H9 (cell line): ENCODE results near the gene ANKRD65. TPM values are rescaled to one million over a fixed set of nuclear protein-coding genes. Genes with fewer than 3 reads are reported as not detected.
"Not testable (repeated sequence)": the region's sequence is repeated elsewhere in the genome, so short reads cannot be mapped to it uniquely, and the experiment has no call there.

Experiments used
- DNase-seq: peaks from one replicate; pipeline ENCODE4 v3.0.0-alpha.2; 2017
- H2AFZ ChIP-seq: one replicate; pipeline ENCODE4 v1.6.1; 2013; ENCODE audit warnings: mild to moderate bottlenecking, low read length, control low read depth, moderate library complexity
- H2AK5ac ChIP-seq: 2 replicates; pipeline ENCODE4 v1.6.1; 2013; ENCODE audit warnings: low read length, control low read depth, mixed read lengths; ENCODE audit not compliant: insufficient read length
- H2BK120ac ChIP-seq: one replicate; pipeline ENCODE4 v1.6.1; 2013; ENCODE audit warnings: low read depth, mild to moderate bottlenecking, low read length, control low read depth, inconsistent platforms; ENCODE audit not compliant: poor library complexity, severe bottlenecking
- H2BK12ac ChIP-seq: 2 replicates; pipeline ENCODE4 v1.6.1; 2013; ENCODE audit warnings: low read length, control low read depth, mixed read lengths, low read depth; ENCODE audit not compliant: insufficient read length
- H2BK15ac ChIP-seq: 2 replicates; pipeline ENCODE4 v1.6.1; 2013; ENCODE audit warnings: low read depth, low read length, control low read depth
- H2BK20ac ChIP-seq: one replicate; pipeline ENCODE4 v1.6.1; 2013; ENCODE audit warnings: low read depth, mild to moderate bottlenecking, low read length, control low read depth, inconsistent platforms; ENCODE audit not compliant: poor library complexity, severe bottlenecking
- H2BK5ac ChIP-seq: 2 replicates; pipeline ENCODE4 v1.6.1; 2013; ENCODE audit warnings: low read length, control low read depth, mixed read lengths; ENCODE audit not compliant: insufficient read length
- H3K14ac ChIP-seq: 2 replicates; pipeline ENCODE4 v1.6.1; 2013; ENCODE audit warnings: low read length, control low read depth; ENCODE audit not compliant: insufficient read depth
- H3K18ac ChIP-seq: 2 replicates; pipeline ENCODE4 v1.6.1; 2013; ENCODE audit warnings: low read depth, mild to moderate bottlenecking, mixed read lengths, low read length, control low read depth; ENCODE audit not compliant: insufficient read length
- H3K23ac ChIP-seq: 2 replicates; pipeline ENCODE4 v1.6.1; 2013; ENCODE audit warnings: low read length, control low read depth, mixed read lengths, low read depth; ENCODE audit not compliant: insufficient read length
- H3K23me2 ChIP-seq: 2 replicates; pipeline ENCODE4 v1.6.1; 2013; ENCODE audit warnings: low read depth, mild to moderate bottlenecking, mixed read lengths, low read length, control low read depth; ENCODE audit not compliant: insufficient read length, poor library complexity, severe bottlenecking
- H3K27ac ChIP-seq: 2 replicates; pipeline ENCODE4 v1.5.1; 2013; ENCODE audit warnings: low read length, control low read depth, mixed read lengths, low read depth; ENCODE audit not compliant: insufficient read length
- H3K27me3 ChIP-seq: 2 replicates; pipeline ENCODE4 v1.6.1; 2013; ENCODE audit warnings: low read length, control low read depth, inconsistent platforms; ENCODE audit not compliant: insufficient read depth
- H3K4ac ChIP-seq: 2 replicates; pipeline ENCODE4 v1.6.1; 2013; ENCODE audit warnings: low read depth, mild to moderate bottlenecking, control low read depth, inconsistent platforms, low read length, moderate library complexity
- H3K4me1 ChIP-seq: 2 replicates; pipeline ENCODE4 v1.6.1; 2013; ENCODE audit warnings: low read length, control low read depth, inconsistent platforms; ENCODE audit not compliant: insufficient read depth
- H3K4me2 ChIP-seq: 2 replicates; pipeline ENCODE4 v1.6.1; 2013; ENCODE audit warnings: low read length, control low read depth, mixed read lengths; ENCODE audit not compliant: insufficient read length, insufficient read depth
- H3K56ac ChIP-seq: 2 replicates; pipeline ENCODE4 v1.6.1; 2013; ENCODE audit warnings: low read depth, mild to moderate bottlenecking, mixed read lengths, low read length, control low read depth; ENCODE audit not compliant: insufficient read length
- H3K79me1 ChIP-seq: 2 replicates; pipeline ENCODE4 v1.6.1; 2013; ENCODE audit warnings: low read depth, mild to moderate bottlenecking, moderate library complexity, low read length, control low read depth, inconsistent platforms; ENCODE audit not compliant: insufficient read depth, poor library complexity, severe bottlenecking
- H3K79me2 ChIP-seq: 2 replicates; pipeline ENCODE4 v1.6.1; 2013; ENCODE audit warnings: low read length, control low read depth, inconsistent platforms; ENCODE audit not compliant: insufficient read depth
- H3K9ac ChIP-seq: 2 replicates; pipeline ENCODE4 v1.6.1; 2013; ENCODE audit warnings: low read length, control low read depth, mixed read lengths; ENCODE audit not compliant: insufficient read length; ENCODE audit errors: extremely low read depth
- H3K9me3 ChIP-seq: one replicate; pipeline ENCODE4 v1.6.1; 2013; ENCODE audit warnings: low read depth, low read length, inconsistent platforms; ENCODE audit not compliant: control insufficient read depth
- H3T11ph ChIP-seq: one replicate; pipeline ENCODE4 v1.6.1; 2013; ENCODE audit warnings: mild to moderate bottlenecking, low read length, control low read depth, inconsistent platforms
- H4K20me1 ChIP-seq: one replicate; pipeline ENCODE4 v1.6.1; 2013; ENCODE audit not compliant: control insufficient read depth, insufficient read length, insufficient read depth
- H4K5ac ChIP-seq: 2 replicates; pipeline ENCODE4 v1.6.1; 2013; ENCODE audit warnings: low read depth, mild to moderate bottlenecking, mixed read lengths, low read length, control low read depth; ENCODE audit not compliant: insufficient read length
- H4K8ac ChIP-seq: replicated peaks from 2 replicates; pipeline ENCODE4 v1.6.1; 2013; ENCODE audit warnings: low read length, control low read depth, mixed read lengths, low read depth; ENCODE audit not compliant: insufficient read length
- H4K91ac ChIP-seq: 2 replicates; pipeline ENCODE4 v1.6.1; 2013; ENCODE audit warnings: low read depth, mild to moderate bottlenecking, moderate library complexity, mixed read lengths, low read length, control low read depth; ENCODE audit not compliant: insufficient read length
- H3K27ac Mint-ChIP-seq, 3 experiments: 2 replicates in 2 of 3; 3 replicates in 1 of 3; pipeline ENCODE4 v1.8.0; 2020 to 2021; ENCODE audit warnings: mixed read lengths in 3 of 3, mild to moderate bottlenecking in 1 of 3, moderate library complexity in 1 of 3
- H3K27me3 Mint-ChIP-seq: 2 replicates; pipeline ENCODE4 v1.8.0; 2021; ENCODE audit warnings: low read depth, mild to moderate bottlenecking, moderate library complexity, mixed read lengths
- H3K36me3 Mint-ChIP-seq, 3 experiments: 2 replicates in 2 of 3; 3 replicates in 1 of 3; pipeline ENCODE4 v1.8.0; 2020 to 2021; ENCODE audit warnings: low read depth in 3 of 3, mixed read lengths in 3 of 3; ENCODE audit not compliant: insufficient read depth in 1 of 3
- H3K4me1 Mint-ChIP-seq, 2 experiments: 2 replicates each; pipeline ENCODE4 v1.8.0; 2020; ENCODE audit warnings: mixed read lengths in 2 of 2
- H3K4me3 Mint-ChIP-seq, 2 experiments: 2 replicates in 1 of 2; 3 replicates in 1 of 2; pipeline ENCODE4 v1.8.0; 2020 to 2021; ENCODE audit warnings: mild to moderate bottlenecking in 2 of 2, mixed read lengths in 2 of 2, moderate library complexity in 1 of 2
- H3K9me3 Mint-ChIP-seq, 2 experiments: 2 replicates in 1 of 2; 3 replicates in 1 of 2; pipeline ENCODE4 v1.8.0; 2020; ENCODE audit warnings: mild to moderate bottlenecking in 2 of 2, mixed read lengths in 2 of 2, moderate library complexity in 1 of 2
- CTCF ChIP-seq: fragments of 200-600 bp; sonication (generic); conservative IDR thresholded peaks from 3 replicates; pipeline ENCODE4 v1.8.0; 2021; ENCODE audit warnings: antibody characterized with exemption, mild to moderate bottlenecking
- WGBS: extraction: QIAGEN DNeasy Blood & Tissue Kit; methylation state at CpG from one replicate; pipeline ENCODE4 v1.1.7; 2013; ENCODE audit warnings: missing lambda C conversion rate, low lambda C conversion rate, mixed read lengths; ENCODE audit not compliant: insufficient read length; ENCODE audit errors: extremely low coverage; 5-methylcytosine and 5-hydroxymethylcytosine counted together
- total RNA-seq: library from RNA; stranded (reverse); gene quantifications from 2 replicates; pipeline ENCODE4 v1.2.1, GENCODE V29; 2021

ANKRD65 gene
- total RNA-seq, 1 experiment from 2014 or later = 3.1 TPM

DNA sequence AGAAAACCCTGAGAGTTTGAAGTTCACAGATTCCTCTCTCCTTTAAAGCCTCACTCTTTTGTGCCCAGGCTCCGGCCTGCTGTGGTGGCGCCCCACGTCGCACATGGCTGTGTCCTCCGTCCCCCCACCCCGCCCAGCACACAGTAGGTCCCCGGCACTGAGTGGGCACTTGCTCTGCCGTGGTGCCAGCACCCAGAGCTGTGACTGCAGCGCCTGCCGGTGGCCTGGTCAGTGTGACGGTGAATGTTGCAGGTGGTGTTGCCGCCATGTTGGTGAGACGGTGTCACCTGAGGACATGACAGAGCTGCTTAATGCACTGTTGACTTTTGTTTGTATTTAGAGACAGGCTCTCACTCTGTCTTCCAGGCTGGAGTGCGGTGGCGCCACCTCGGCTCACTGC lies 31.8 kb upstream of the ANKRD65 start:
- no peak overlapping the region for H3K18ac ChIP-seq
- H3K4me1 Mint-ChIP-seq = no peaks in the 10 kb centered on the region
- no CpG with 5 or more reads among the region's 16 CpGs for WGBS
- no peak overlapping the region for H2BK12ac ChIP-seq
- no peaks in the 10 kb centered on the region for H3K27me3 ChIP-seq
- H3K9me3 ChIP-seq = no peaks in the 10 kb centered on the region
- no peak for TF ChIP-seq CTCF
- no peaks in the 10 kb centered on the region for H3K79me2 ChIP-seq
- no peak overlapping the region for H4K8ac ChIP-seq
- no peak overlapping the region for H3K4me3 Mint-ChIP-seq
- H3K14ac ChIP-seq = no peak overlapping the region
- H3K27ac ChIP-seq = no peak overlapping the region
- no peaks in the 10 kb centered on the region for H3K23me2 ChIP-seq
- H3K4me2 ChIP-seq = no peak overlapping the region
- H2BK120ac ChIP-seq = no peak overlapping the region
- H3K9ac ChIP-seq = no peak overlapping the region
- no peak overlapping the region for H4K5ac ChIP-seq
- no peak for DNase-seq
- H4K20me1 ChIP-seq = no peaks in the 10 kb centered on the region
- H3K4ac ChIP-seq = no peak overlapping the region
- H3K27me3 Mint-ChIP-seq = peaks cover 6% of the 10 kb centered on the region
- no peak overlapping the region for H4K91ac ChIP-seq
- no peak overlapping the region for H2AFZ ChIP-seq
- H3T11ph ChIP-seq = no peak overlapping the region
- no peak overlapping the region for H2AK5ac ChIP-seq
- no peaks in the 10 kb centered on the region for H3K79me1 ChIP-seq
- no peaks in the 10 kb centered on the region for H3K9me3 Mint-ChIP-seq
- H2BK5ac ChIP-seq = no peak overlapping the region
- no peak overlapping the region for H2BK15ac ChIP-seq
- no peak overlapping the region for H3K56ac ChIP-seq
- H3K27ac Mint-ChIP-seq = no peak overlapping the region; a peak in 1 of 7 replicates
- H2BK20ac ChIP-seq = no peak overlapping the region
- no peaks in the 10 kb centered on the region for H3K36me3 Mint-ChIP-seq
- H3K4me1 ChIP-seq = no peaks in the 10 kb centered on the region
- H3K23ac ChIP-seq = no peak overlapping the region

- not testable (repeated sequence) for H2AFZ ChIP-seq, H3K9ac ChIP-seq, H3K4me1 Mint-ChIP-seq
Measured at GRCh38 chr1:1452365-1452739, 31.3 kb upstream of the ANKRD65 start.

More at GRCh38 chr1:1452365-1452739, 31.3 kb upstream of the ANKRD65 start:
- not testable (repeated sequence) for H3K4me2 ChIP-seq, H3K9me3 Mint-ChIP-seq, H3K36me3 Mint-ChIP-seq, H2BK5ac ChIP-seq, H3K27me3 Mint-ChIP-seq, H3K27me3 ChIP-seq, H2BK15ac ChIP-seq, H3K18ac ChIP-seq, H3K4me3 Mint-ChIP-seq, H3K56ac ChIP-seq, H4K5ac ChIP-seq, H3K79me2 ChIP-seq, H4K8ac ChIP-seq, H3K4ac ChIP-seq, H3K27ac ChIP-seq, H2BK120ac ChIP-seq, H3K23me2 ChIP-seq, H2BK12ac ChIP-seq, H2AK5ac ChIP-seq, DNase-seq, H3K23ac ChIP-seq, H3K79me1 ChIP-seq, H3K27ac Mint-ChIP-seq, H3K14ac ChIP-seq, H4K91ac ChIP-seq, H4K20me1 ChIP-seq, H3T11ph ChIP-seq, H2BK20ac ChIP-seq, H3K4me1 ChIP-seq, H3K9me3 ChIP-seq
- no CpG with 5 or more reads among the region's 8 CpGs for WGBS
